HG02981 (cell line): ENCODE data around the gene LRRC7.
A peak's percentile ranks its signal among the peaks of the same experiment; 100 is the strongest.

Source experiments
- ATAC-seq: cut with Tn5 transposase; IDR thresholded peaks from one replicate; pipeline ENCODE4 v1.9.1; 2021; ENCODE audit warnings: mild to moderate bottlenecking, moderate library complexity; ENCODE audit not compliant: unreplicated experiment

The LRRC7 gene

DNA sequence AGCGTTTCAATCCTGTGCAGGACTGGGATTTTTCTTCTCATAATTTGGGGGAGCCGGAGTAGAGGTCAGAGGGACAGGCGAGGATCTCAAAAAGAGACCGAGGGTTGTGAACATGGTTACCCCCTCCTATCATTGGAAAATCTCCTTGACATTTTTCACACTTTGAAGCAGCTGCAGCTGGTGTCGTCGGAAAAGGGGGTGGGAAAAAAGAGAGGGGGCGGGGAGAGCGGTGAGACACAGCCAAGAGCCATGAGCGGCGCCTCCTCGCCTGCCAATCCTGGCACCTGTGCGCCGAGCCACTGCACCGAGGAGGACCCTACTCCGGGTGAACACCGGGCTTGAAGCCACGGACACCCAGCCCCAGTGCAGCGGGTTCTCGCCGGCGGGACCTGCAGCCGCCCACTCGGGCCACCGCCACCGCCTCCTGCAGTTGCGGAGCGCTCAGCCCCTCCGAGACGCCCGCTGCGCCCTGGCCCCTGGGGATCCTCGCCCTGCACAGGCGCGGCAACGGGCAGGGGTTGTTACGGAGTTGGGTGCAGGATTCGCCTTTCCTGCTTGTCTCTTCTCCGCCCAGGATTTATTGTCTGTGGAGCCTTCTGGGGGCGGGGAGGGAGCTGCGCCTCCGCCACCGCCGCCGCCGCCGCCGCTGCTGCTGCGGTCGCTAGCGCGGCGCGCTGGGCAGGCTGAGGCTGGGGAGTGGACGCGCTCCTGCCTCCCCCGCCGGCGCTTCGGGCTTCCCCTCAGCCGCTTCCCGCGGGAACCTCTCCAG lies at the start of gene LRRC7:
Gene LRRC7 (plus strand): TSS at position 271 of the 769 bp plus-strand sequence. CDS start 718 bp downstream, outside the sequence.
- peak; percentile 25 for ATAC-seq

DNA sequence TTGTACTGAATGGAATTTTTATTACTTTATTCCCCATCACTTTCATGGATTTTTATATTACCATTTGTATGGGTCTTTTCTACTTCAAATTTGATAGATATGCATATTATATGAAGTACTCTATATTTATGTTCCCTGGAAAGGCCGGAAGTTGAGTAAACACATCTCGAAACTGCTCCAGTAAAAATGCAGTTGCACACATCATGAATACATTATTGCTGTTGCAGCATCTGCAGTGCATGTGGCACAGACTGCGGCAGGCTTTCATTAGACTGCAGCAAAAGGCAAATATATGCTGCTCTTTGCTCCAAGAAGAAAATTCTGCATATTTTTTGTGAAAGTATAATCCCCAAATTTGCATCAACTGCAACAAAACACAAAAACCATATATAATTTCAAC lies 48.7 kb upstream of the LRRC7 start:
- ATAC-seq, result no peak

DNA sequence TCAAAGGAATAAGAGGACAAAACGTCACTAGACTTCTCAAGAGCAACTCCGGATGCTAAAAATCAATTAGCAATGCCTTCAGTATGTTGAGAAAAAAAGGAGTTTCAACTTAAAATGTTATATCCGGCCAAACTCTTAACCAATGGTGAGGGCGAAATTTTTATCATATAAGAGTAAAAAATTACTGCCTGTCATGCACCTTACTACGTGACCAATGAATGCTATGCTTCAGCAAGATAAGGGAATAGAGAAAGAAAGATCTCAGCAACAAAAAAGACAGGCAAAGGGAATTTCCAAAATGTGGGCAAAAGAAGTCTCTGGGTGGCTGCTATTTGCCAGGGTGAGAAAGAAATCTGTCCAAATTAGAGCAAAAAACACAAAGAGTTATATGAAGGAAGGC lies 47.4 kb upstream of the LRRC7 start:
- ATAC-seq, result no peak

DNA sequence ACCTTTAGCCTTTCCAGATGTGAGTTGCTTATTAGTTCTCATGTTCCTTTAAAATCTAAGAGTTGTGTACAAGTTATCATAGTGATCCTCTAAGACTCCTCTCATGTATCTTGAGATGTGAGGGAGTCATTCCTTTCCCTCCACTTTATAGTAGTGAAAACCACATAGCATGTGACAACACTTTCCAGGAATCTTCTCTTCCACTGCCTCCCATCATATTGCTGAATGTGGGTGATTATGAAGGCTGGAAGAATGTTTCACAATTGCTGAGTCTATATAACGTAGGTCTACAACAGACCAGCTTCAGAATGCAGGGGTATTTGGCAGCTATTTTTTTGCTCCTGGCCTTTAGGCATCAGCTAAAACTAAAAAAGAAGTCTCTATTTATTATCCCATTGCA lies 44.7 kb upstream of the LRRC7 start:
- no peak for ATAC-seq

DNA sequence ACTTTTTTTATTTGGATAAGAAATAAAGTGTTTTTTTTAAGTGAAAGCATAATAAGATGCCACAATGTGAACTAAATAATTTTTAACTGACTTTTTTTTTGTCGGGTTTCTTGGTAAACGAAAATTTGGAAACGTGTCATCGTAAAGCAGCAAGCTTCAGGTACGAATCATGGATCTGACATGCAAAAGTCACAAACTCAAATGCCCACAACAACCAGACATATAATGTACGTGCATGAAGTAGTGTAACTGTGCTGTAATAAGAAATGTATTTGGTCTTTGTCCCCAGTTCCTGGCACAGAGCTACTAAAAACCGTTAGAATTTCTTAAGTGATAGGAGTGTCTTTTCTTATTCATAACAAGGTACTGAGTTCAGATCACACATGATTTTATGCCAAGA lies 44.3 kb upstream of the LRRC7 start:
- ATAC-seq, result no peak

DNA sequence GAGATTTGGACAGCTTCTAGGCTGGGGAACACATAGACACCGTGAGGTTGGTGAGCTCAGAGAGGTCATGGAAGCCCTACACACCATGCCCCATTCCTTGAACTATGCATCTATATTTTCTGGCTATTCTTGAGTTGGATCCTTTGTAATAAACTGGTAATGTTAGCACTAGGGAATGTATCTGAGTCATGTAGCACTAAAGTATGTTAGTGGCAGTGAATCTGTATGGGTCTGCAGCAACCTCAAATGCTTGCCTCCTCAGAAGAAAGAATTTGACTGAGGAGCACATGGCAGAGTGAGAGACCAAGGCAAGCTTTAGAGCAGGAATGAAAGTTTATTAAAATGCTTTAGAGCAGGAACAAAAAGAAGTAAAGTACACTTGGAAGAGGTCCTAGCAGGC lies 43.7 kb upstream of the LRRC7 start:
- no peak for ATAC-seq

DNA sequence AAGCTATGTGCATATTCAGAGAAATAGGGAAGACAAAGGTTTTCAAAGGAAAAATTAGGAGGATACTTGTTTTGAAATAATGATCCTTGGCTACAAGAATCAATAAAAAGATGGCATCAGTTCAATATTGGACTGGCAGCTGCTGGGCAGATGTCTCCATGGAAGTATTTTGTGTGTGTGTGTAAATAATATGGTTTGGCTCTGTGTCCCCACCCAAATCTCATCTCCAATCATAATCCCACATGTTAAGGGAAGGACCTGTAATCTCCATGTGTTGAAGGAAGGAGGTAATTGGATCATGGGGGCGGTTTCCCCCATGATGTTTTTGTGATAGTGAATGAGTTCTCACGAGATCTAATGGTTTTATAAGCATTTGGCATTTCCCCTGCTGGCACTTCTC lies 40.4 kb upstream of the LRRC7 start:
- ATAC-seq, result no peak

DNA sequence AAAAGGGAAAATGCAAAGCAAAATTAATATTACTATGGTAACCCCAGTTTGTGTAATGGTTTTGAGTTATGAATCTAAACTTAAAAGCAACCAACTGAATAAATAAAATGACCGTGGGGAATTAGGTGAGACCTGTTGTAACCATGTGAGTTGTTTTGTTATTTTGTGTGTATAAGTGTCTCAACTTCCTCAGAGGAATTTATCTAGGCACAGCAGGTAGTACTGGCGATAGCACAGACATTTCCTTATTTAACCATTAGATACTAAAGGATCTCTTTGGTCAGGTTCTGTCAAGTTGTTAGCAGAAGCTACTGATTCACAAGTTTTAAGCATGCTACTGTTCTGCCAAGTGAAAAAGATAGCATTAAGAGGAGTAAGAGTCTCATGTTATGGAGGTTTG lies 39.3 kb upstream of the LRRC7 start:
- no peak for ATAC-seq

DNA sequence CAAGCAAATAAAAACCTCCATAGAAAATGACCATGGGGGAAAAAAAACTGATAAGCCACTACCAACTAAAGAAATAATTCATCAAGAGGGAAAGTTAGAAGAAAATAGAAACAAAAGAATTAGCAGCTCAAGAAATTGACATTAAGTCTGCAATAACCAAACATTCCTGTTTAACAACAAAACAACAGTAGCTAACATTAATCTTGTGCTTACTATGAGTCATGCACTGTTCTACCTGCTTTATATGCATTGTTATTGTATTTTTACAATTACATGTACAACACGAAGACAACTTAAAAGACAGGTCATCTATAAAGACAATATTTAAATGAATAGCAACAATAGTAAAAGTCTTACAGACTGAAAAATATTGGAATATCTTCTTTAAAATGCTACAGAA lies 34.4 kb upstream of the LRRC7 start:
- no peak for ATAC-seq

DNA sequence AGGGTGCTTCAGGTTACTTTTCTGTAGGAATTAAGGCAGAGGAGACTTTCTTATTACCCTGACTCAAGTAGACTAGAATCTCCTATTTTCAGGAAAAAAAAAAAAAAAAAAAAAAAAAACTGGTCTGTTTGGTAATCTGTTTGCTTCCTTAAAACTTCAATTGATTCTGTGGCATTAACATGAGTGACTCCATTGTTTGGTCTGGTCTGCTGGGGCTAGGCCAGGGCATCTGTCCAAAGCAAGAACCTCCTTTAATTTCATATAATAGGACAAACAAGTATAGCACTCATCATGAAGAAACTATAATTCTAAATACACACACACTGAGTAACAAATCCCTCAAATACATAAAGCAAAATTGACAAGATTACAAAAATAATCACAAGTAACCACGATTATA lies 32.9 kb upstream of the LRRC7 start:
- ATAC-seq, result no peak

DNA sequence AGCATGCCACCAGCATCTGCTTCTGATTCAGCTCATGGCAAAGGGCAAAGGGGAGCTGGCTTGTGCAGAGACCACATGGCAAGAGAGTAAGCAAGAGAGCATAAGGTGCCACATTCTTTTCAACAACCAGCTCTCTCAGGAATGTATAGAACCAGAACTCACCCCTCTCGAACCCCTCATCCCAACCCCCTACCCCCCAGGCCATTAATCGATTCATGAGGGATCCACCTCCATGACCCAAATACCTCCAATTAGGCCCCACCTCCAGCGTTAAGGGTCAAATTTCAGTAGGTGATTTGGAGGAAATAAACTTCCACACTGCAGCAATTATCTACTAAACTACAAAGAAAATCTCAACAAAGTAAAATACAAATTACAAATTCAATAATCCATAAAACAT lies 32.2 kb upstream of the LRRC7 start:
- ATAC-seq, result no peak

DNA sequence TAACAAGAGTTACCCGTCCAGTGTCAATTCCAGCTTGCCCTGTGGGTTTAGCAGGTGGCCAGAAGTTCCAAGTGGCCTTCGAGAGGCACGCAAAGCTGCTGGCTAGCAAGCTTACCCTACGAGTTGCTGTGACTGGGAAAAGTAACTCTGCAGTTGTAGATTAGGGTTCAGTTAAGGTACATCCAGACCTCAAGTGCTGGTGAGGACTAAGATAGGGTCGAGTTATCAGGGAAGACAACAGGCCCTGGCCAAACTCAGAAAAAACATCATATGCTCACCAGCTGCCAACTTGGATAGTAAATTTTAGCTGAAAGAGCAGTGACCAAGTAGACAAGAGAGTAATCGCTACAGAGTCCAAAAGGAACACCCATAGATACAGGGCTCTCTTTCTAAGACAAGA lies 27.7 kb upstream of the LRRC7 start:
- no peak for ATAC-seq

DNA sequence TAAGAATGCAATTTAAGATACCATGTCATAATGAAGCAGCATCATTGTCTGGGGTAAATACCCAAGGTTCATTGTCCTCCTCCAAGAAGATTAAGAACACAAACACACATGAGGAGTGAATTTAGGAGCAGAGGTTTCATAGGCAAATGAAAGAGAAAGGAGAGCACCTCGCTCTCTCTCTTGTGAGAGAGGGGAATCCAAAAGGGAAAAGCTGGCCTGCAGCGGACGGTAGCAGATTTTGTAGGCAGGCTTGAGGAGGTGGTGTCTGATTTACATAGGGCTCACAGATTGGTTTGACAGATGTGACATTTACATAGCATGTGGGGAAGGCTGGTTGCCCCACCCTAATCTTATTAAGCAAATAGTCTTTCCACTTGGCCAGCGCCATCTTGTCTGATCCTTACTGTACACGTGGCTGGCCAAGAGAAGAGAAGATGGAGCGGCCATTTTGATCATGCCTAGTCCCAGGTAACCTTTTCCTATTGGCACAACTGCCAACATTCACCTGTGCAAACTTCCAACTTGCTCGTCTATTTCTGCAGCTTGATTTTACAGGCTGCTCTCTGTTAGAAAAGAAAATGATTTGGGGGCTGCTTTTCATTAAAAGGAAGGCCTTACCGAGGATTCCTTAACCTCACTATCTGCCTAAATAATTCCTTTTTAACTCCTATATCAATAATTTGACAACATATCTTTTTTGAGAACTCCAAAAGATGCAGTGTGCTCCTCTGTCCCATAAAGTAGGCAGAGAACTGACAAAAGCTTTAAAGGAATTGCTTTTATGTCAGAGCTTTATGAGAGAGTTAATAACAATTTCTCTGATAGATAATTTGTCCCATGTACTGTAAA lies 16.0 kb upstream of the LRRC7 start:
- ATAC-seq, result no peak

DNA sequence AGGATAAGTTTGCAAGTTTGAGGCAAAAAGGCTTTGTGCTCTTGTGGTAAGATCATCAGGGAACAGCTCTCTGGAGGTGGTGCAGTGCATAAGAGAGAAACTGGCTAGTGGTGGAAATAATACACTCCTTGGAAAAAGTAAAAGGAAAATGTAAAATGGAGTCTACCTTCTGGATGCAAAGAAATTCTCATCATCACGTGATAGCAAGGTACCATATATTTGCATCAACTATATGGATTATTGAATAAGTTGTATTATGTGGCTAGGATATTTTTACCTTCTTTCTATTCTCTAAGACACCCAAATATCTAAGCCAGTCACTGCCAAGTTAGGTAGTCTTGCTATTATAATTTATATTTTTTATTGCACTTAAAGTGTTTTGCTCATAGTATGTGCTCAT lies 14.0 kb upstream of the LRRC7 start:
- ATAC-seq, result no peak

DNA sequence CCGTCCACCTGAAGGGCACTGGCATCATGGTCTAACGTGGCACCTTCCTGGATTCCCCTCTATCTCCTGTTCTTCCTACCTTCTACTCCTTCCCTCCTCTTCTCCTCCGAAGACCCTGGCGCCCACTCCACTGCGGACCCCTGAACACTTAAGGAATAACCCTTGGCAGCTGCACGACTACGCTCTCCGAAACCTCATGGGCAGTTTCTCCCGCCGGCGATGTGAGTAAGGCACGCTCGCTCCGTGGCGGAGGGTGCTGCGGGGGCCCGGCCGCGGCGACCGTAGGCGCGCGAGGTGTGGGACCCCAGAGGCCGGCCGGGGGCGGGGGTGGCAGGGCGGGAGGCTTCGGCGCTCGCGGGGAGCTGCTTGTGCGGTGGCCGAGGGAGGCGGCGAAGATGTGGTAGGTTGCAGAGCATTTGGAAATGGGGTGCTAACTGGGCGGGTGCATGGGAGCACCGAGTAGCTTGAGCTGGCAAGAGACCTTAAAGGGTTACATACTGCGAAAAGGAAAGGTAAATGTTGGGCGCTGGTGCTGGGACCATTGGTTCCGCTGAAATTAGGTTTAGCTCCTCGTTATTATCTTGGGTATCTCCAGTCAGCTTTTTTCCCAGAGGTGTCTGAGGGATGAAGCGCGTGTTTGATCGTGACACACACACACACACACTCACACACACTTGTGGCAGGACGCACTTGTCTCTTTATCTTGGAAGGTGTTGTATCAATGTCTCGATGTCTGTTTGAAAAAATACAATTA lies 876 bp downstream of the LRRC7 start:
- no peak for ATAC-seq

DNA sequence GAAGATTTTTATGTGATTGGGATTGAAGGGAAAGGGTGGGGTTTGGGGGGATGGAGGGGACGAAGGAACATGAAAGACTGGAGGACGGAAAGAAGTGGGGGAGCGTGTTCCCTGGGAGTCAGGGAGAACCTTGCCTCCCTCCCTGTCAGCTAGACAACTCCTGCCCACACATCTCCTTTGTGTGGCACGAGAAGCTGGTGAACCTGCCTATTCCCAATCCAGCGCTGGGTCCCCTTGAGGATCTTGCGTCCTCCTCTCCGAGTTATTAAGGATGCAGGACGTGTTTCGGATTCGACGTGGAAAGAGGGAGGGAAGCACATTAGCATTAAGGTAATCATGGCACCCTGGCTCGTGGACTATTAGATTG lies 1.4 kb downstream of the LRRC7 start:
- no peak for ATAC-seq

DNA sequence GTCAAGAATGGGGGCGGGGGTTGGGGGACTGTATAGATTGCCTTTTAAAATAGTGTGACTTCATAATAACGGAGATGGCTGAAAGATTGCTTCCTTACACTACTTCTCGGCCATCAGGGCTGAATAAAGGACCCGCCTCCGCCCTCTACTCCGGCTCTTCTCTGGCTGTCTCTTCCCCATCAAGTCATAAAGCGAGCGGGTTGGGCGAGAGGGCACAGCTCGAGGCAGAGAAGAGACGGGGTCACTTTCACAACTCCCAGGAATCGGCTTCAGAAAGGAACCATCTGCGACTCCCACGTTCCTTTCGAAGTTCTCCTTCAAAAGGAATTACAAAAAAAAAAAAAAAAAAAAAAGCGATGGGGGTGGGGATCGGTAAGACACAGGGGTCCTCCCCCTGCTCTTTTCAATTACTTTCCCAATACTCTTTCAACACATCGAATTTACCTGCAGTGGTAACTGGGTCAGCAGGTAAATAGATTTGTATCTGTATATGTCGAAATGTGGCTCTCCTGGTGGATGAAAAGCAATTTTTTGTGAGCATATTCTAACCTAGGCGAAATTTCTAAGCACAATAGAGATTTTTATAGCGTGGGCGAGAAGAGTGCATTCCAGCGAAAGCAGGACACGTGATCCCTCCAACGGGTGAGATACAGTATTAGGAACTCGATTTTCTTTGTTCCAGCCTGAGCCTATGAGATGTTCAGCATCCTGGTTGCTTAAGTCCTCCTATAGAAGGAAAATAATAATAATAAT lies 2.0 kb downstream of the LRRC7 start:
- no peak for ATAC-seq

DNA sequence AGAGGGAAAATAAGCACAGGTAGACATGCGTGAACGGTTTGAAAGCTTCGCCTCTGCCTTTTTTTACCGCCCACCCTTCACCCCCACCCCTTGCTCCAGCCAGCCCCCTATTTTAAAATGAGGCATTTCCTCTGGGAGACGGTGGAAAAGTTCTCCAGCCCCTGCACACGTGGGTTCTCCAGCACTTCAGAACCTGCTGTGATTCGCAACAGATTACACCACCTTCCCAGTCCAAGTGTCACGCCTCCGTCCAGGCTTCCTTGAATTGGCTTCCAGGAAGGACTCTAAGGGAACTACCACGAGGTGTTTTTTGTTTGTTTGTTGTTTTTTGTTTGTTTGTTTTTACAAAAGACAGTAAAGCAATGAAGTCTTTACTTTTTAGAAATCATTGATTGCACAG lies 2.6 kb downstream of the LRRC7 start:
- ATAC-seq, result no peak

DNA sequence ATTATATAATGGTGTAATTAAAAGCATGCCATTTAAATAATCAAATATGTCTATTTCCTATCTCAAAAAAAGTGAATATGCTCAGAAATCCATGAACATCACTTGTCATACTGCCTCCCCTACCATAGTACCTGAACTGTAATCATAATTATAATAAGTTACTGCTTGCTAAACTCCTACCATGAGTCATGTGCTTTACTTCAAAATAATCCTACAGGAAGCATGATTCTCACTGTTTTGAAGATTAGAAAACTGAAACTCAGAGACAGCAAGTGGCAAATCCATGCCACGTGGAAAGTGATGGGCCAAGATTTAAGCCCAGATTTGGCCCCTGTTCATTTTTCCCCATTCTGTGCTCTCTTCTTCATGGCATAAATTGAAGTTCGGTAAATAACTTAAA lies 5.2 kb downstream of the LRRC7 start:
- no peak for ATAC-seq

DNA sequence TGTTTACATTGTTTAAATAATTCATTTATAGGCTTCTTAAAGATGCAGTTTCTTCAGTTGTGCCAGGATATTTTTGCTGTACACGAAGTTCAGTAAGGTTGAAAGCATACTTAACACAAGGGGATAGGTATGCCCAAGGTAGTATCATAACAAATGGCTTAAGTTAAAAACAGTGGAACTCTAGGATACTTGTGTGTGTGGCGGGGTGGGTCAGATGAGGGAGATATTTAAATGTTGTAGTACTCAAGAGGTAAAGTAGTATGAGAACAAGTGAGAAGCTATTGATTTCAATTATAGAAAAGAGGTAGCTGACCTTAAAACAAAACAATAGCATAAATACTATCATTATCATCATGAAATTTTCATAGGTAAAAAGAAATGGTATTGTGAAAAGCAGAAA lies 6.2 kb downstream of the LRRC7 start:
- no peak for ATAC-seq

DNA sequence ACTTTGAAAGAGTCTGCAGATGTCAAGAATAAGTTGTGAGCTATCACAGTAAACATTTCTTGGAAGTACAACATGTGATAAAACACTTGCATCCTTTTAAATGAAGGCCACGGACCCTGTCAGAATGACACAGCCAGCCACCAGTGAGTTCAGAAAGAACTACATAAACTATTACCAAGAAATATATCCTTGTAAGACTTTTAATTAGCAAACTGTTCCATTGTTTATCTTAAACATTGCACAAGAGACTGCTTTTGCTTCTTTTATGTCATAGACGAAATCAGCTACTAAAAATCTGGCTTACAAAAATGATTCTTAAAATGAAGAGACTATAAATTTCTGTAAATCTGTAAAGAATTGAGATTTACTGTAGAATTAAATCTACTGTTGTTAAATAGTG lies 17.9 kb downstream of the LRRC7 start:
- no peak for ATAC-seq
